ENCODE results near the gene NEIL3.

DNA sequence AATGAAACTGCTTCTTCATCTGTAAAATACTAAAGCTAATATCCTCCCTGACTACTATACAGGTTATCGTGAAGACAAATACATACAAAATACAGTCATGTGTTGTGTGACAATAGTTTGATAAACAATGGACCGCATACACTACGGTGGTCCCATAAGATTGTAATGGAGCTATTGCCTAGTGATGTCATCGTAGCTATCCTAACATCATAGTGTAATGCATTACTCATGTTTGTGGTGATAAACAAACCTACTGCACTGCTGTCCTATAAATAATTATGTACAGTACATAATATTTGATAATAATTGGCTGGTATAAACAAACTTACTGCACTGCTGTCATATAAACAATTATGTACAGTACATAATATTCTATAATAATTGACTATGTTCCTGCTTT lies 5.6 kb upstream of the NEIL3 start:
- TF ChIP-seq POLR2AphosphoS5 (IDR thresholded peaks at IDR 0.05; ENCODE audit: borderline replicate concordance, low read depth, low read length), result no peak
- TF ChIP-seq EZH2 (IDR thresholded peaks at IDR 0.05), result no peak

All from SK-N-MC (cell line).